ENCODE results near the gene NR3C2.

The NR3C2 gene

DNA sequence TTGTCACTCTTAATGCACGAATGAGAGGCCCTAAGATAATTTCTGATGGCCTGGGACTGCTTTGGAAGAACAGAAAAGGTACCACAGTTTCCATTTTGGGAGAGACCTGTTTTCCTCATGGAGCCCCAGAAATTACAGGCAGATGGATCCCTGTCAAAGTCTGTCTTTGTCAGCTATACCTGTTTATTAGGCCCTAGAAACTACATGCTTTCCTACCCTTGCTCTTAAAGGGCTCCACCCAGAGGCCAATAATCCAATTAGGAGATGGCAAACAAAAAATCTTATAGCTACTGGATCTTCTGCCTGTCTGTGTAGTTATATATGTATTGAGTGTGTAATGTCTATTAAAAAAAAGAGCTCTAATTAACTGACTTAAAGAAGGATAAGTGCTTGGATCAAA is 141.3 kb downstream of the NR3C2 start:
- no peak for DNase-seq

DNA sequence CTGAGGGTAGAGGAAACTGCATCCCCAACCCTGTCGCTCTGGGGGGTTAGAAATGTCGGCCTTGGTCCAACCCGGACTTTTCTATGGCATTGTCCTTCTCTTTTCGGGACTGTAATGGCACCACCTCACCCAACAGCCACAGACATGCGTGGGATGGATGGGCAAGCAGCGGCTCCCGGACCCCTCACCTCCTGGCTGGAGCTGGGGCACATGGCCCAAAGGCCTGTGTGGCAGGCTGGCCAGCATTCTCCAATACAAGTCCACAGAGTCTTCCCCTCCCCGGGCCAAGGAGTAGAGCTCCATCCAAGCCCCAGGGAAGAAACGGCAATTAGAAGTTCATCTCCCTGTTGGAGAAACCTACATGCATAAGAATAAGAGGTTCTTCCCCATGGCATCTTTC is 142.9 kb downstream of the NR3C2 start:
- DNase-seq: no peak

DNA sequence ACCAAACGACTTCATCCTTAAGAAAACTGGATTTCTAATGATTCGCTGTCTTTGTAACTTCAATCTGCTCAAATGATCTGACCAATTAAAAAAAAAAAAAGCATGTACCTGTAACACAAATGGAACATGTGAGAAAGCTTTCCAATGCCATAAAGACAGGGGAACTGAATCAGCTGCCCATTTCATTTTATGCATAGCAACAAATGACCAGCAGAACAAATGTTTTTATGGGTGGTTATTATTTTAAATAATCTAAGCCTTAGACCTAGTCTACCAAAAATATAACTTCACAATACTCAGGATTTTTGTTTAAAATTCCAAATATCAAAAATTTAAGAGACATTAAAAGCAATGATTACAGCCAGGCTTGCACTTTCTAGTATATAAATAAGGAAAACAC is 145.7 kb downstream of the NR3C2 start:
- DNase-seq: no peak

DNA sequence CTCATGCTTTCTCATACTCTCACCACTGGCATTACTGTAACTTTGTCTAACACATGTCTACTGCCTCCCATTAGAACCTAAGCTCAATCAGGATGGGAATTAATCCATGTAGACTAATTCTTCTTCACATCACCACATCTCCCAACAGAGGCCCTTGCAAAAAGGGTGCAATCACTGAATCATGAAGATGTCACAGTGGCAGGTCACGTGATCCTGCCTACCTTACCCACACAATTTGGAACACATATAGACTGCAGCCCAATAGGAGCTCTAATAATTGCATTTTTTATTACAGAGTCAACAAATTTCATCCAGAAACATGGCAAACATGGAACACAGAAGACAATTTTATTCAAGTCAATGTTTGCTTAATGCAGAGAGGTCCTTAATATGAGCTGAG is 146.6 kb downstream of the NR3C2 start:
- DNase-seq: no peak

DNA sequence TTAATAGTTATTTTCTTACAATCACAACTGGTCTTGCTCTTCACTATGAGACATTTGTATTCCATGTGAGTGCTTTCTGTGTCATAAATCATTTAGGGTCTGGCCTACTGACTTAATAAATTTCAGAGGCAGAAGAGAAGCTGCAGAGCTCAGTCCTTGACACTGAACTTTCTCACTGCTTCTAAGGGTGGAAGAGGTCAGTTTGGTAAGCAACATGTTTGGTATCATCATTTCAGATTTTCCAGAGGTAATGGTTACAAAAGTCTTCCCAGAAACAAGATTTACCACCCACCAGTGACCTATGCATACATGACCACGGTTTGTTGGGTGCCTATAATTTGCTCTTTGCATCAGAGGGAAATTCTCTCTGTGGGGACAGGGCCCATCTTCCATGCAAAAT is 148.6 kb downstream of the NR3C2 start:
- DNase-seq: no peak

DNA sequence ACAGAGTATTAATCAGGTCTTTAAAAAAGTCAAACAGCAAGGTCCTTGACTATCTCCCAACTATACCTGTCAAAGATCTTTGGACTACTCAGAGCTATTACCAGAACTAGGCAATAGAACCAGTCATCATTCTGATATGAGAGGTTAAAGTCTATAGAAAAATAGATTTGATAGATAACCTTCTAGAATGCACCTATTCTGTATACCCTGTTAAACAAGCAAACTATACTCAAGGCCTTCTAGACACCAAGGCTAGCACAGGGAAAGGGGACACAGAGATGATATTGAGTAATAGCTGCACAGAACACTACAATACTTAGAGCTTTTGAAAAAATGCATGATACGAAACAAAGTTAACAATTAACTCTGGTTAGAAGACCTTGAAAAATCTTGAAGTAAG is 149.5 kb downstream of the NR3C2 start:
- DNase-seq: no peak

DNA sequence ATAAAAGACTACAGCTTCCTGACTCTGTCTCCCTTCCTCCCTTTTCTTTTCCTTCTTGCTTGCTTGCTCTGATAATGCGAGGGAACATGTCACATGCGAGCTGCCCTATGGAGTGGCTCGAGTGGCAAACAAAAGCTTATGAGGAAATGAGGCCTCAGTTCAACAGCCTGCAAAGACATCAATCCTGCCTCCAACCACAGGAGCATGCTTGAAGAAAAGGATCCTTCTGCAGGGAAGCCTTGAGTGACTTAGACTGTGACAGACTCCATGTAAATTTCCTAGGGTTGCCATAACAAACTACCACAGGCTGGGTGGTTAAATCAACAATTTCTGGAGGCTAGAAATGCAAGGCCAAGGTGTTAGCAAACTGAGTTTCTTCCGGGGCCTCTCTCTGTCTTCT is 152.5 kb downstream of the NR3C2 start:
- DNase-seq: no peak

DNA sequence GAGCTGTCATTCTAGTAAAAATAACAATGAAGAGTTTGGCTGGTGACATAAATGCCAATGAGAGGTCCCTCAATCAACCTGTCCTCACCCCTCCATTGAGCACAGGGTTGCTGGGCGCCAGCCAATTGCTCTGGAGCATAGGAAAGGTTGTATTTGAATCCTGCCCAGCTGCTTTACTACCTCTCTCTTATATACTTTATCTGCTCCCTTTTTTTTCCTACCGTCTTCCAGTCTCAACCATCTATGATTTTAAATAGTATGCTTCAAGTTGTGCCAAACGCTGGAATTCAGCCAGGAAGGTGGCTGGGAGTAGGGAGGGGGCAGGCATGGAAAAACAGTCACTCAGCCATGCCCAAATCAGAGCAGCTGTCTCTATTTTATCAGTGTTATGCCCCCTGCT is 153.8 kb downstream of the NR3C2 start:
- no peak for DNase-seq

DNA sequence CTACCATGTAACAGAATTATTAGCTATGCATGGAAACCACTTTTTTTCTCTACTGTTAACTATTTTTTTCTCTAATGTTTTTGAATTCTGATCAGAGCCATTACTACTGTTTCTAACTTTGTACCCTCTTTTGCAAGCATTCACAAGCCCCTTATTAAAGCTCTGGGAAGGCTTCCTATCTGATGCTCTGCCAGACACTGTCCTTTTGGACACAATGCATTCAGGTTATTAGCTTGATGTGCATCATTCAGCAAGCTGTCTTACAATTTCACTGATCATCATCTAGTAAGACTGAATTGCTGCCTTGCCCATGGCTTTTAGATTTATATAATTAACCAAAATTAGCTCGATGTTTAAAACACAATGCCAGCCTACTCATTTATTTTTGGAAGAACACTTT is 155.1 kb downstream of the NR3C2 start:
- DNase-seq: no peak

DNA sequence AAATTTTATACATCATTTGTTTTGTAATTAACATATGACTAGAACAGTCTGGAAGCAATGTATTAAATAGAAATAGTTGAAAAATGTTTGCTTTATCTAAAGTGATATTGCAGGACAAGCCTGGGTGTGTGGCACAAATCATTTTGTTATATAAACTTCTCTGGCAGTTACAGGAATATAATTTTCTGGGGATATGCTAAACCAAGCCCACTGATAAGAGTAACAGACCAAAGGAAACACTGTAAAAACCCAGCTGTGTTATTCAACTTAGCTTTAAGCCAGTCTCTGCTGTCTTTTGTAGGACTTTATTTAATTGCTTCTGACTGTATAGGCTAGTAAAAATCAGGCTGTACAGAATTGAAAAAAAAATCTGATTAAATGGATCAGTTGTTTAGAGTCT is 156.2 kb downstream of the NR3C2 start:
- DNase-seq: no peak

DNA sequence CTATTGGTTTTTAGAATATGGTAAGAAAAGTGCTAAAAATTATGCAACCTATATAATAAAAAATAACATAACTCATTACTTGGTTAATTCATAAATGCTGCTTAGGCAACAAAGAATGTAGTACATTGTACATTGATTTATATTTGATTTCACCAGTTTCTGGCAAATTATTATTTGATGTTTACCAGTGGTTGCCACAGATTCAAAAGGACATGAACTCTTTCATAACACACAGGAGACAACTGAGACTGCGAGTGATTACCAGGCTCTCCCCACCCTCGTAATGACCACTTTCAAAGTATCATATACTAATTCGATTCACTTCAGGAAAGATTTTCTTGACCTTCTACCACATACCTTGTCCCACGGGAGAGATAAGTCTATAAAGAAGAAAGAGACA is 158.5 kb downstream of the NR3C2 start:
- DNase-seq: no peak

DNA sequence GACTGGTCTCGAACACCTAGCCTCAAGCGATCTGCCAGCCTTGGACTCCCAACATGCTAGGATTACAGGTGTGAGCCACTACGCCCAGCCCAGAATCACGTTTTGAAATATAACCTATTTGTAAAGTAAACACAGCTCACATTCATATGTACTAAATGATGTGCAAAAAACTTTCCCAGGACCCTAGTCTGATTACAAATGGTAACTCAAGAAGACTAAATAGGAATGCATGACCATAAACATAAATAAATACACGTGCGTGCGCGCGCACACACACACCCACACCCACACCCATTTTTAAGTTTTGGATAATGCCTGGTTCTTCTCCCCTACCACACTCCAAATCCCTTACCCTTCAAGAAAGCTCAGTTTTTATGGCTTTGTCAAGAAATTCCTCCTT is 163.9 kb downstream of the NR3C2 start:
- DNase-seq: no peak

DNA sequence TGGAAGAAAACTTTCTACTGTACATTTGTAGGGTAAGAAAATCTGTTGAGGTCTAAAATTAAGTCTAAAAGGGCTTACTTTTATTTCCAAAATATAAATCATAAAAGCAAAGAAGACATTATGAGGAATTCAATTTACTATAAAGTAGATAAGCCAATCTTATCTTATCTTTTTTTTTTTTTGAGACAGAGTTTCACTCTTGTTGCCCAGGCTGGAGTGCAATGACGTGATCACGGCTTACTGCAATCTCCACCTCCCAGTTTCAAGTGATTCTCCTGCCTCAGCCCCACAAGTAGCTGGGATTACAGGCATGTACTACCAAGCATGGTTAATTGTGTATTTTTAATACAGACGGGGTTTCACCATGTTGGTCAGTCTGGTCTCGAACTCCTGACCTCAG is 166.9 kb downstream of the NR3C2 start:
- DNase-seq: no peak

DNA sequence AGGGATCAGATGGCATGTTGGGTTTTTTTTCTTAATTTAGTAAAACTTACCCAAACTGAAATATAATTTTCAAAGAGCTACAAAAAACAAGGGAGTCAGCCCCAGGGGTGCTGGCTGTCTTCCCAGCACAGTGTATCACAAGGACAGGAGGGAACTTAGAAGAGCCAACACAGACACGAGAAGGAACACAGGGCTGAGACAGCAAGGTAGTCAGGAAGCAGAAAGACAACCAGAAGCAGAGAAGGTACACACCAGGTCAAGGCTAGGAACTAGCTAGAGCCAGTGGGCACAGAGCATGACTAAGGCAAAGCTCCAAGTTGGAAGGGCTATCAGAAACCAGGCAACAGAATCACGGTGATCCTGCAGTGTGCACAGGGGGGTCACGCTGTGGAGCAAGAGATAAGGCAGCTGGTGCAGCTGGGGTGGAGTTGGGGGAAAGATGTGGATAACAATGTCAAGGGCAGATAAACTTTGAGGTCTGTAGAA is 168.7 kb downstream of the NR3C2 start:
- DNase-seq: no peak

DNA sequence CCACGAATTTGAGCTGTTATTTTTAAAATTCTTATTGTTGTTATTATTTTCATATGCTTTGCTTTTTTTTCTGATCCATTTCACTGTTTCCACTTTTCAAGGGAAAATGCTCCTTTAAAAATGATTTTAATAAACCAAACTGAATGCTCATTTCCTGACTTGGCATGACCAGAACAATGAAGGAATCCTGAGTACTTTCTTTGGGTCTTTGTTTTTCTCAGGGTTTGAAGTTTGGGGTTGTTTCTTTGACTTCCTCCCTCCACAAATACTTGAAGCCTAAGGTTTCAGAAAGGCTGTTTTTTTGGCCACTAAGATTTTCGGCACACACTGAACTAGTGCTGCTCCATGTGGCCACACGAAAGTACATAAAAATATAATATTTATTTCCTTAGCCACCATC is 171.0 kb downstream of the NR3C2 start:
- no peak for DNase-seq

DNA sequence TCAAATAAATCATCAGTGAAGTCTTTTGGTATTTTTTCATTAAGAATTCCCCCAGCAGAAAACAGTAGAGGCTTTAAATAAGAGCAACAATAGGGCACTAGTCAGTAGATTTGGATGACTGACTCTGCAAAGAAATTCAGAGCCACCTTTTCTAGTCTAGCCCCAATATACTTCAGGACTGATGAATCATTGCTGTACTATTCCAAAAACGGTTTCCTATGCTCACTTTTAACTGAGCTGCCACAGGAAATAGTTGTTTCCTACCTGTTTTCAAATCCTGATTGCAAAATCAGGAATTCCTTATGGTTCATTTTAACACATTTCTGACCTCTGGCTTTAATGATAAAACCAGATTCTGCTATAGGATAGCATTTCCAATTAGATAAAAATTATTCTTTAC is 171.6 kb downstream of the NR3C2 start:
- no peak for DNase-seq

DNA sequence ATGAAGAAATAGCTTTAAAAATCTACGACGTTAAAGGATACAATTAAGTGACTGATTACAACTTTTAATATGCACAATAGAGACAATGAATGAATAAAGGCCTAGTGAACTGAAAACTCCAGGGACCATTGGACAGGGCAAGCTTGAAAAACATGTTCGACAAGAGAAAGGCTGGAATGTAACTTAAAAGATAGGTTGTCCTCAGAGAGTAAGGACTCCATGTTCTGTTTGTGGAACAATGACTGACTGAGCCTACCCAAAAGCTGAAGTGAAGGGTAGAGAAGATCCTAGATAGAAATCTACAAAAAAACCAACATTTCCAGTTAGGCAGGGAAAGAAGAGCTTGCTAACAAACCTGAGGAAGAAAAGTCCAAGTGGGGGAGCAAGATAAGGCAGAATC is 173.4 kb downstream of the NR3C2 start:
- no peak for DNase-seq

DNA sequence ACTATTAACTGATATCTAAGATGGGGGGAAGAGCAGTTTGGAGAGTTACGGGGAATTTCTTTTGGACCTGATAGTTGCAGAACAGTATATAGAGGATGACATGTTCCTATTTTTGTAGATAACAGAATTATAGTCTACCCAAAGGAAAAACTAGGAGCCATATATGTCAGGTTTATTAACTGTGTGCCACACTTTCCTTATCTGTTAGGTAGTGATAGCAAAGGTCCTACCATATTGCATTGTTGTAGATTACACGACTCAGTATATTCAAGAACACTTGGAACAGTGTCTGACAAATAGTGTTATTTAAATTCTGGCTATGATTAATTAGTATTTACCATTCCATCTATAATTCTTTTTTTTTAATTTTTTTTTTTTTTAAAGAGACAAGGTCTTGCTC is 175.3 kb downstream of the NR3C2 start:
- no peak for DNase-seq

DNA sequence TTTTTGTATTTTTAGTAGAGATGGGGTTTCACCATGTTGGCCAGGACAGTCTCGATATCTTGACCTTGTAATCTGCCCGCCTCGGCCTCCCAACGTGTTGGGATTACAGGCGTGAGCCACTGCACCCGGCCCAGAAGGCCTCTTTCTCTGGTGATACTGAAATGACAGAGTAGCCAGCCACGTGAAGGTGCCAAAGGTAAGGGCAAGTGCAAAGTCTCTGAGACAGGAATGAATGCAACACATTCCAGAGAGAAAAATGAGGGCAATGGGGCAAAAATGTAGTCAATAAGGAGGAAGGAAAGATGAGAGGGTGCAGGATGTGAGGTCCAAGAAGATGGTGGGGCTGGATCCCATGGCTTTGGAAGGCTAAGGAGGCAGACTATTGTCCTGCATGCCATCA is 176.0 kb downstream of the NR3C2 start:
- no peak for DNase-seq

DNA sequence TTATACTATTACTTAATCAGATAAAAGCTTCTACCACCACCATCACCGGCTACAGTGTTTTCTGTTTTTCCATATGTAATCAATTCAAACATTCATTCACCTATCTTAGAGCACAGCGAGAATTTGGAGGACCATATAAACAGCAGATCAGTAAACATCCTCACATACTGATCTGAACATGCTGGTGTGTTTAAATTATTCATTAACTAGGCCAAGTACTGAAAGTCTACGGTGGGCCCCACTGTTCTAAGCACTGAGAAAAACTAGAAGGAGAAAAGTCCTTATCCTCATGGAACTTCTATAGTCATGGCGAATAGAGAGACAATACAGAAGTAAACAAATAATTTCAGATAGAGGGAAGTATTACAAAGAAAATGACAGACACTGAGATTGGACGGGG is 176.6 kb downstream of the NR3C2 start:
- no peak for DNase-seq

DNA sequence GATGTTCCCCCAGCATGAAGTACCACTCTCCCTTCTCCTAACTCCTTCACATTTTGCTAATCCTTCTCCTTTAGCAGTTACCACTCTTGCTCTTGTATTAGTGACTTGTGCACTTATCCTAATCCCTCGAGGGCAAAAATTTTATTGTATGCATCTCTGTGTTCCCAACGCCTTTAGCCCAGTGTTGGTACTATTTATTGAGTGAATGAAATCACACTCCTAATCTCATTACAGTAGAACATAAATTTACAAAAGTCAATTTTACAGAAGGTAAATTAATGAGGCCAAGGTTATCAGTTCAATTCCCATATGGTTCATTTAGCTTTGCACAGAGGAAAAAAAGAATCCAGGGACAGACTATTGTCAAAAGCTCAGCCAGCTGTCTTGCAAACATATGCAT is 178.4 kb downstream of the NR3C2 start:
- DNase-seq: no peak

DNA sequence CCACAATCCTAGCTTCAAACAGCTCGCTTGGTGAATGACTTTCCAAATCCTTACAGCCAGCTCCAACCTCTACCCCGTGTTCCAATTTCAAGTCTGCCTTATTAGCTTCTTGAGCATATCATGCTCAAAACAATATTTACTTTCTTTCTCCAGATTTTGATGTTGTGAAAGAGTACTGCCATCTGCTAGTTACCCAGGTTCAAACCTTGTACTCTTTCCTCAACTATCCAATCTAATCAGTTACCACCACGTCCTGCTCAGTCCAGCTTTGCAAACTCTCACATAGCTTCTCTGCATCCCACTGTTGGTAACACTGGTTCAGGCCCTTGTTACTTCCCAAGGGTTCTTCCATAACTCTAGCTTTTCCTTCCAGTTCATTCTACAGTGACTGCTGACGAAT is 179.1 kb downstream of the NR3C2 start:
- no peak for DNase-seq

DNA sequence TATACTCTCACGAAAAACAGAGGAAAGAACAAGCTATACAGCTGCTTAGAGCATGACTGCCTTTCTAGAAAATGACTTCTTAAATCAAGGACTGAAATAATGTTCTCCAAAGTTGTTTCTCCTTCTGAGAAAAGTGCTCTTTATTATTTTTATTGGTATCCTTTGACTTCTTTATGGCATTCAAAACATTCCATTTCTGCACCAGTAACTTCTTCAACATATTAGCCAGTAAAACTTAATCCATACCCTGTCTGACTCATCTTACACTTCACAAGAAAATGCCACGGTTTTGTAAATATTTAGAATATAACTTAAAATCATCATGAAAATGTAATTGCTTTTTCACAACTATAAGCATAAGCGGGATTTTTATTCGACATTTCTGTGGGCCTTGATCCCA is 180.4 kb downstream of the NR3C2 start:
- no peak for DNase-seq

DNA sequence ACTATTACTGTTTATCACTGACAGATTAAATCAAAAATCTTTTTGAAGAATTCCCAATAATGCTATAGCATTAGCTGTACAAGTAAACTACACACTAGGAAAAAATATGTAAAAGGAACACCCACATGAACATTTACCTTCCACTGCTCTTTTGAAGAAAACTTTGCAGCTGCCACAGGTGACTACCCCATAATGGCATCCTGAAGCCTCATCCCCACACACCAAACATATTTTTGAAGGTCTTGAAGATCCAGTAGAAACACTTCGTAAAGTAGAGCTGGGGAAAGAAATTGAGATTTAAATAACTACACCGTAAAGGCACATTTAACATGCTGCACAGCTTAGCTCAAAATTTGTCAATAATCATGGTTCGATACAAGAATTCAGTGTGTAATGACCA is 182.4 kb downstream of the NR3C2 start:
- no peak for DNase-seq

DNA sequence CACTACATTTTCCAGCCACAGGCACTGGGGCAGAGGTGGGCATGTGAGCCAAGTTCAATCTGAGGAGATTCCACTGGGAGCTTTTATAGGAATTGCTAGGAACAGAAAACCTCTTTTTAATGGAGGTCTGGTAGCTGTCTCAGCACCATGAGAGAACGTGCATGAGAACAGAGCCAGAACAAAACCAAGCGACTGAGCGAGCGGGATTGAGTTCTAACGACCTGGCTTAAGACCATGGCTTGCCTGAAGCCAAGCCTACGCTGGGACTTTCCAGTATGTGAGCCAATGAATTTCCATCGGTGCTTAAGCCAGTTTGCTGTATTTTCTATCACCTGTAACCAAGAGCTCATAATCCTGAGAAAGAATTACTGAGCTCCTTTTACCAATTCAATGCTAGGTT is 183.7 kb downstream of the NR3C2 start:
- DNase-seq: no peak

DNA sequence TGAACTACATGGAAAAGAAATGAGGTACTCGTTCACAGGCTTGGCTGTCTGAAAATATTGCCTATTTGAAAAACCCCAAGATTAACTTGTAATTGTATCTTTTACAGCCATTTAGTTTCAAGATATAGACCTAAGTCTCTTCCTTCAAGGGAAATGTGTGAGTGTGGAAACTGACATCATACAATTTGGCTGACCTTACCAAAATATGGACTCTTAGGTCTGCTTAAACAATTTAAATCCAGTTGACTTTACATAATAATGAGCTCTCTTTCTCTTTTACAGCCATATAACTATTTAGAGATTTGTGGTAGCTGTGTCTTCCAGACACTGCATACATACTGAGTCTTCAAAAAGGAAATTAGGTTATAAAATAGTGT is 186.9 kb downstream of the NR3C2 start:
- no peak for DNase-seq

All from midbrain (tissue), 1 donor.